Choroid plexus epithelial cell (primary cell): Measurements from ENCODE around the gene E2F3.
"Not testable (repeated sequence)": the region's sequence is repeated elsewhere in the genome, so short reads cannot be mapped to it uniquely, and the experiment has no call there.

Experiments used
- DNase-seq: peaks from one replicate; pipeline ENCODE4 v3.0.0-alpha.2; 2010; ENCODE audit warnings: low read depth
- H3K4me3 ChIP-seq: 2 replicates; pipeline ENCODE4 v1.5.1; 2011; ENCODE audit warnings: low read depth, mild to moderate bottlenecking, control low read depth, low read length, moderate library complexity
- CTCF ChIP-seq: conservative IDR thresholded peaks from 2 replicates; pipeline ENCODE4 v1.5.1; 2011; ENCODE audit warnings: low read depth, mild to moderate bottlenecking, control low read depth, inconsistent platforms, low read length, moderate library complexity

The E2F3 gene

DNA sequence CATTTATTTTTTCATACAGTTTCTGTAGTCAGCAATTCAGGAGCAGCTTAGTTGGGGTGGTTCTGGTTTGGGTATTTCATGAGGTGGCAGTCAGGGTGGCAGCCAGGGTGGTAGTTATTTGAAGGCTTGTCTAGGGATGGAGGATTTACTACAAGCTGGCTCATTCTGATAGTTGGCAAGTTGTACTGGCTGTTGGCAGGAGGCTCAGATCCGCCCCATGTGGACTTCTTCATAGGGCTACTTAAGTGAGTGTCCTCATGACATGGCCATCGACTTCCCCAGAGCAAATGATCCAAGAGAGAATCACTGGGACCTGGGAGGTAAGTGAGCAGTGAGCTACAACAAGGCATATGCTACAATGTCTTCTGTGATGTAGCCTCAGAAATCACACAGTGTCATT lies 110.2 kb downstream of the E2F3 start:
- no peak for DNase-seq
- no peak for TF ChIP-seq CTCF
- H3K4me3 ChIP-seq: no peak overlapping the region

GRCh38 chr6:20525208-20525607 lies 123.5 kb downstream of the E2F3 start:
- H3K4me3 ChIP-seq, DNase-seq: not testable (repeated sequence)

DNA sequence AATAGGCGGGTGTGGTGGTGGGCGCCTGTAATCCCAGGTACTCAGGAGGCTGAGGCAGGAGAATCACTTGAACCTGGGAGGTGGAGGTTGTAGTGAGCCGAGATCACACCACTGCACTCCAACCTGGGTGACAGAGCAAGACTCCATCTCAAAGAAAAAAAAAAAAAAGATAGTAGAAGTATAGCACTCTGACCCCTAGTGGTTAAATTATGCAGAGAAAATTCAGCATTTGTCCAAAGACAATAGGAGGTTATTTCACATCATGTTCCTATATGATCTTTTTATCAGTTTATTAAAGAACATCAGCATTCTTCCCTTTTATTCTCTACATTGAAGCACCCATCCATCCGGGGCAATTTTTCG lies 127.4 kb downstream of the E2F3 start:
- H3K4me3 ChIP-seq: not testable (repeated sequence)
- TF ChIP-seq CTCF: peak; percentile 44
- peak; percentile 63 for DNase-seq

DNA sequence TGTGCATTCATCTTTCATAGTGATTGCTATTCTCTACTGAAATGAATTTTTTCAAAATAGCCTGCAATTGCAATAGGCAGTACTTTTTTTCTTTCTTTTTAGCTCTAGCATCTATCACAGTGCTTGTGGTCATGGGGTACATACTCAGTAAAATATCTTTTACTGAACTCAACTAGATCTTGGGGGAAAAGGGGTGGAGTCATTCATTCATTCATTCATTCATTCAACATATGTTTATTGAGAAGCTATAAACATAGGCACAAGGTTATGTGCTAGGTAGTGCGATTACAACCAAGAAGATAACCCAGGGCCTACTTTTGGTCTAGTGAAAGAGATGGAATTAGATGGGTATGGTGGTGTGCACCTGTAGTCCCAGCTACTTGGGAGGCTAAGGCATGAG lies 131.2 kb downstream of the E2F3 start:
- no peak for DNase-seq
- TF ChIP-seq CTCF: no peak
- H3K4me3 ChIP-seq: no peak overlapping the region

GRCh38 chr6:20533746-20534294 lies 132.1 kb downstream of the E2F3 start:
- TF ChIP-seq CTCF: no peak

GRCh38 chr6:20534295-20535262 lies 132.9 kb downstream of the E2F3 start, which contains the start of gene CDKAL1:
Gene CDKAL1, plus strand, starts transcription at chr6:20534457. Its CDS starts 11,894 bp downstream, at chr6:20546351.
- TF ChIP-seq CTCF: no peak
- DNase-seq: peak; percentile 95
- H3K4me3 ChIP-seq: peak within 1 kb of the TSS; percentile 78

More at GRCh38 chr6:20533746-20534294, 132.1 kb downstream of the E2F3 start:
- no peak for DNase-seq
- H3K4me3 ChIP-seq: peak overlapping the region; percentile 78

DNA sequence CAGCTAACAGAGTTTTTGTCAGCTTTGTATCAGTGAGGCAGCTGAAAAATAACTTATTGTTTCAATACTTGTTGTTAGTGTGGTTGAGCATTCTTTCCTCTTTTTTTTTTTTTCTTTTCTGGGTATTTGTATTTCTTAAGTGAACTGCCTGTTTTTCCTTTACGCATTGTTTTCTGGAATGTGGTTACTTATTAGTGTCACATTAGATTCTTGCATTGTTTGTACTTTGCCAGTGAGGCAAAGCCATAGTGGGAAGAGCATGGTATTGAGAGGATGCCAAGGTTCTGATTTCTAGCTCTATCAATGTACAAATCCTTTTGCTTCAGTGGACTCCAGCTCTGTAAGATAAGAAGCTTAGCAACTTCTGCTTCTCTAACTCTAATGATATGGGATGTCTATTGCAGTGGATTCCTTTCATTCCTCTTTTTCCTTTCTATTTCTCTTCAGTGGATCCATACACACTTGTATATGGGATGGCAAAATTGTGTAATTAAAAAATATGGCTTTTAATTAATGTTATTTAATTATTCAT lies 136.5 kb downstream of the E2F3 start:
- H3K4me3 ChIP-seq: no peak overlapping the region
- no peak for TF ChIP-seq CTCF
- no peak for DNase-seq
